Retinal pigment epithelial cell (primary cell): ENCODE measurements around the gene GPR12.

Source experiments
- DNase-seq: peaks from one replicate; pipeline ENCODE4 v3.0.0-alpha.2; 2010; ENCODE audit warnings: low read depth
- H3K4me3 ChIP-seq: 2 replicates; pipeline ENCODE4 v1.5.1; 2011; ENCODE audit warnings: mild to moderate bottlenecking, low read length, control low read depth, moderate library complexity
- TF ChIP-seq, protein P1 (sequence below): conservative IDR thresholded peaks from 2 replicates; pipeline ENCODE4 v1.5.1; 2011; ENCODE audit warnings: low read depth, low read length, control low read depth, inconsistent platforms

Gene GPR12, protein sequence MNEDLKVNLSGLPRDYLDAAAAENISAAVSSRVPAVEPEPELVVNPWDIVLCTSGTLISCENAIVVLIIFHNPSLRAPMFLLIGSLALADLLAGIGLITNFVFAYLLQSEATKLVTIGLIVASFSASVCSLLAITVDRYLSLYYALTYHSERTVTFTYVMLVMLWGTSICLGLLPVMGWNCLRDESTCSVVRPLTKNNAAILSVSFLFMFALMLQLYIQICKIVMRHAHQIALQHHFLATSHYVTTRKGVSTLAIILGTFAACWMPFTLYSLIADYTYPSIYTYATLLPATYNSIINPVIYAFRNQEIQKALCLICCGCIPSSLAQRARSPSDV

DNA sequence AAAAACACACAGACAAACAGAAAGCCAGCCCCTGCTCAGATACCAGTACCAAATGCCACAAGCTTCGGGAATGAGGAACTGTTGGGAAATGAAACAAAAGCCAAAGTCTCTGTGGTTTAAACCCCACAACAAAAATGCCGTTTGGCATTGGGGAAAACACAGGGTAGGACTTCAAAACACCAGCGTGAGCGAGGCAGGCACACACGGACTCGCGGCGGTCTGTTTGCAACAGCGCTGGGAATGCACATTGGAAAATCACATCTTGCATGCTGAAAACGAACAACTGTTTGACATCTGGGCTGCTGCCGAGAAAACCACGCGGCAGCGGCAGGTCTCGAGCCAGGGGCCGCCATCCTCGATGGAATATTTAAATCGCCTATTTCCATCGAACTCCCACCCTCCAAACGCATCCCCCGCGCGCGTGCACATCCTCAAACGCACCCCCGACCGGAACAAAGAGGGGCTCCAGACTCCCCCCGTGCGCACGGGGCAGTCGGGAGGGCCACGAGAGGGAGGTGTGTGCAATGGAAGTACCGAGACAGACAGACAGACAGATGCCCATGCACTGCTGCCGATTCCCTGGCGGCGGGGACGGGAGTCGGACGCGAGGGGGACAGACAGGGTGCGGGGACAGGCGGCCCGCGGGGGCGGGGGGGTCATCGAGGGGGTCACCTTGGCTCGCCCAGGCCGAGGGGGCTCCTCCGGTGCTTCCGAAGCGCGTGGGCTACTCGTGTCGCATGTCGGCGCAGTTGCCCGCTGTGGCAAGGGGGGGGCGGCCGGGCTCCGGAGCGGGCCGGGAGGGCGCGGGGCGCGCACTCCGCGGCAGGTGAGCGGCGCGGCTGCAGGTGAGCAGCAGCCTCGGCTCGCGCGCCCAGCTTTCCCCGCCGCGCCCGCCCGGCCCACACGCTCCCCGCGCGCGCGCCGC is at the start of gene GPR12:
TSS of gene GPR12 (minus strand) at position 880 of the 925 bp plus-strand sequence. CDS start 959 bp downstream, outside the sequence.
- no peak within 1 kb of the TSS for H3K4me3 ChIP-seq
- TF ChIP-seq, protein P1, sequence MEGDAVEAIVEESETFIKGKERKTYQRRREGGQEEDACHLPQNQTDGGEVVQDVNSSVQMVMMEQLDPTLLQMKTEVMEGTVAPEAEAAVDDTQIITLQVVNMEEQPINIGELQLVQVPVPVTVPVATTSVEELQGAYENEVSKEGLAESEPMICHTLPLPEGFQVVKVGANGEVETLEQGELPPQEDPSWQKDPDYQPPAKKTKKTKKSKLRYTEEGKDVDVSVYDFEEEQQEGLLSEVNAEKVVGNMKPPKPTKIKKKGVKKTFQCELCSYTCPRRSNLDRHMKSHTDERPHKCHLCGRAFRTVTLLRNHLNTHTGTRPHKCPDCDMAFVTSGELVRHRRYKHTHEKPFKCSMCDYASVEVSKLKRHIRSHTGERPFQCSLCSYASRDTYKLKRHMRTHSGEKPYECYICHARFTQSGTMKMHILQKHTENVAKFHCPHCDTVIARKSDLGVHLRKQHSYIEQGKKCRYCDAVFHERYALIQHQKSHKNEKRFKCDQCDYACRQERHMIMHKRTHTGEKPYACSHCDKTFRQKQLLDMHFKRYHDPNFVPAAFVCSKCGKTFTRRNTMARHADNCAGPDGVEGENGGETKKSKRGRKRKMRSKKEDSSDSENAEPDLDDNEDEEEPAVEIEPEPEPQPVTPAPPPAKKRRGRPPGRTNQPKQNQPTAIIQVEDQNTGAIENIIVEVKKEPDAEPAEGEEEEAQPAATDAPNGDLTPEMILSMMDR = no peak
- DNase-seq = no peak

DNA sequence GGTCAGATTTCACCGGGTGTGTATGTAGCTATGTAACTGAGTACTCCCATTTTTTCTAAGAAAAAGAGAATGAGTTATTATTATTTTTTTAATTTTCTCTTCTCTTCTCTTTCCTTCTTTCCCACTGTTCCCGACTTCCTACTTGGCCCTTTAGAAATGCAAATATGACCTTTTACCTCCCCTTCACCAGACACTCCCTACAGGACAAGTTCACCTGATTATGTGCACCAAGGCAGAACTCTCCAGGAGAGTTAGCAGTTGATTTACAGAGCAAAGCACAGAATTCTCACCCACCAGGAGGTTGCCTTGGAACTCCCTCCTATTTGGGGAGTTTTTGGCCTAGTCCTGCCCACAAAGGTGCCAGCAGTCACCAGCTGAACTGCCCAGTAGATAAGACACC is 49.5 kb upstream of the GPR12 start:
- no peak overlapping the region for H3K4me3 ChIP-seq
- DNase-seq = no peak
- TF ChIP-seq, protein P1 = no peak

DNA sequence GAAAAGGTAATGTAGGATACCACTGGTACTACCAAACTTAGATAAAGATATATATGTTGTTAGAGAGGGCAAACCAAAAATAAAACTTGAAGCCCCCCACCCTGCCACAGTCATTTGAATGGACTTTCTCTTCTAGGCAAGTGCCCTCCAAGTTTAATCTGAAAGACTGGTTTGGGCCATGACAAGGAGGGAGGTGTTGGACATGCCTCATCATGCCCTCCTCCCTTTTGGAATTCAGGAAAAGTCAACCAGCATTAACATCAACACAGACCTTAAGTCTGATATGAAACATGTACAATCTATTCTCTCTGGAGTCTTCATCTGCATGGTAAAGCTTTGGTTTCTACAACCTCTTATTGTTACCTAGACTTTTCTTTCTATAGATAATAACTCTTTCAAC is 46.3 kb upstream of the GPR12 start:
- TF ChIP-seq, protein P1 = no peak
- DNase-seq = no peak
- no peak overlapping the region for H3K4me3 ChIP-seq

DNA sequence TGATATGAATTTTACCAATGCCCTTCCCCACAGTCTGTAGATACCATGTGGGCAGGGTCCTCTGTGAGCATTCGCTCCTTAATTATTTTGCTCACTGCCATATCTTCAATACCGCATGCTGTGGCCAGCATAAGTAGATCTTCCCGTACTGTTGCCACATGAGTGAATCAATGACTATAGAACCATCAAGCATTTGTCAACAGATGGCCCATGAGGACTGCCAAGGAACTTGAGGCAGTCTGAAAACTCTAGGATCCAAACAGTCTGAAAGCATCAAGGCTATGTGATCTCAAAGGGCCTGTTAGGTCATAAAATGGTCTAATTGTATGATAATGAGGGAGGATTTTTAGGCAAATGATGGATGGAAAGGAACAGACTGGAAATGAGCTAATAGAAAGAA is 27.4 kb upstream of the GPR12 start:
- DNase-seq = no peak
- TF ChIP-seq, protein P1 = no peak
- H3K4me3 ChIP-seq = no peak overlapping the region

DNA sequence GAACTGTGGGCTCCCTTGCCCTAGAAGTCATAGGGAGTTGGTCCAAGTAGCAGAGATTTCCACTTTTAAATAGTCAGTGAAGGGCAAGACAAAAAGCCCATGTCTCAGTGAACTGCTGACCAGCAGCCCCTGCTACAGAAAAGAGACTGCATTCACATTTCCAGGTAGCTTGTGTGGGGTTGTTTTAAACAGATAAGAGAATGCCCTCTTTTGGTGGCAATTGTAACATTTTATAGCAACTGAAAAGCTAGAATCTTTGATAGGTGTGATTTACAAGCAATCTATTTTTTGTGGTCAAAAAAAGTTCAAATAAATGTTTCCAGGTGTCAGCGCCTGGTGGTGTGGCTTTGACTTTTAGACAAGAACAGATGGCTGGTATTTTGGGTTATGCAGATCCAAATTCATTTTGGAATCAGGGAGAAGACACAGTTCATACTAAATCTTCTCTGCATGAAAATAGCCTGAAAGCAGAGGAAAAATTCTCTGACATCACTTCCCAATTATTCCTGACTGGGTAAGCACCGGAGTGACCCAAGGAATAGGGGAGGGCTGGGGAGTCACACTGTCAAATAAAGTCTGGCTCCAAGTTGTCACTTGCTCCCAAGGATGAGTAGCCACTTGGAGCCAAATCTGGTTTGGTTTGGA is 26.2 kb upstream of the GPR12 start:
- DNase-seq = no peak
- TF ChIP-seq, protein P1 = no peak
- H3K4me3 ChIP-seq = no peak overlapping the region

DNA sequence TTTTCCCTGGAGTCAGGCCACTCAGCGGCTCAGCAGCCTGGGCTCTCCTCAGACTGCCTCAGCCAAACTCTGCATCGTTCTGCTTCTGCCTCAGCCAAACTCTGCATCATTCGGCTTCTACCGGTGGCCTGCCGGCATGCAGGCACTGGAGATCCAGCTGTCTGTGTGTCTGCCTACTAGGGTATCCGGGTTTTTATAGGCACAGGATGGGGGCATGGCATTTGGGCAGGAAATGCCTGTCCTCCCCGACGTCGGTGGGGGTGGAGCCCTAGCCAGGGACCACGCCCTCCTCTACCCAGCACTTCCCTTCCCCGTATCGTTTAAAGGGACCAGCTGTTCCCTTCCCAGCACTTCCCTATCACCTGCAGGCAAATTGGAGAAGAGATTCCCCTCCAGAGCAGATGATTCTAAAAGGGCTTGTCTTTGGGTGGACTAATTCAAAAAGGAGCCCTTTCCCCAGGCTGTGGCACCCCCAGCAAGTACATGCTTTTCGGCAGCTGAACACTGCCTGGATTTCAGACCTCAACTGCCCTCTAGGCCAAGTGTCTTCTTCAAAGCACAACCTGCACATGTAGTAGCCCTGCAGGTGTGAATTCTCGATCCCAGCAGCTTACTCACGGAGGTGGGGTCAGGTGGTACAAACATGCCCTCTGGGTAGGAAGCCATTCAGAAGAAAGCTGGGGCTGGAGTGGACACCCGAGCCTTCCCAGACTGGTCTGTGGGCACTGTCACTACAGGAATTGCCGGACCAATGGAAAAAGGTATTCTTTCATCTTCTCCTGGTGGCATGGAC is 25.4 kb upstream of the GPR12 start:
- TF ChIP-seq, protein P1 = no peak
- H3K4me3 ChIP-seq = no peak overlapping the region
- DNase-seq = no peak
